Limb (tissue), 2 donors: ENCODE results near the gene SLC25A20.
A peak's percentile ranks its signal among the peaks of the same experiment; 100 is the strongest.
"Not testable (repeated sequence)": the region's sequence is repeated elsewhere in the genome, so short reads cannot be mapped to it uniquely, and the experiment has no call there.

ENCODE experiments used
- DNase-seq, 2 donors: peaks; one replicate each; pipeline ENCODE4 v3.0.0-alpha.2; 2016; ENCODE audit errors: extremely low spot score in 2 of 2

Gene SLC25A20

GRCh38 chr3:48847053-48847503, 51.6 kb downstream of the SLC25A20 start:
- peak; percentile 44 to 81 for DNase-seq

DNA sequence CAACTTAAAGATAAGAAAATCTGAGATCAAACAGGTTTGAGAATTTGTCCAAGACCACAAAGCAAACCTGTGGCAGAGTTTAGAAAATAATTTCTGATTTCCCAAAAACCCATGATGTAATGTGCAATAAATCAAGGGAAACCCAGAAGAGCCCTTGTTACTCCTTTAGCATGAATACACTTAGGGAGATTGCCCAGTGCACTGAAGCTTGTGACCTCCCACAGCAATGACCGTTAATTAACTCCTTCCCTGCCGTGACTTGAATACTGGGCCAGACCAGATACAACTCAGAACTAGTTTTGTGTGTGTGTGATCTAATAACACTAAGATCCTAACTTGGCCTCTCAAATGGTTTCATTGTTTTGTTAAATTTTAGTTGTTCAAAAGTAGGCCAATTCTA, 53.5 kb downstream of the SLC25A20 start:
- DNase-seq = no peak

GRCh38 chr3:48837163-48837562, 61.5 kb downstream of the SLC25A20 start:
- no peak for DNase-seq

DNA sequence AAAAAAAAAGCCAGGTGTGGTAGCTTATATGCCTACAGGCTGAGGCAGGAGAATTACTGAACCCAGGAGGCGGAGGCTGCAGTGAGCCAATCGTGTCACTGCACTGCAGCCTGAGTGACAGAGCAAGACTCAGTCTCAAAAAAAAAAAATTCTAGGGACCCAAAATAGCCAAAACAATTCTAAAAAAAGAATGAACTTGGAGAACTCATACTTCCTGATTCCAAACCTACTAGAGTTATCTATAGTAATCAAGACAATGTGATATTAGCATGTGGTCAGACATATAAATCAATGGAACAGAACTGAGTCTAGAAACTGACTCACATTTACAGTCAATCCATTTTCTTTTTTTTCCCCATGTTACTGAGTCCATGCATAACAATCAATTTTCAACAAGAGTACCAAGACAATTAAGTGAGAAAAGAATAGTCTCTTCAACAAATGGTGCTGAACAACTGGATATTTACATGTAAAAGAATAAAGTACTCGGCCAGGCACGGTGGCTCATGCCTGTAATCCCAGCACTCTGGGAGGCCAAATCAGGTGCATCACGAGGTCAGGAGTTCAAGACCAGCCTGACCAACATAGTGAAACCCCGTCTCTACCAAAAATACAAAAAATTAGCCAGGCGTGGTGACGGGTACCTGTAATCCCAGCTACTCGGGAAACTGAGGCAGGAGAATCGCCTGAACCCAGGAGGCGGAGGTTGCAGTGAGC, 62.9 kb downstream of the SLC25A20 start:
- no peak for DNase-seq

DNA sequence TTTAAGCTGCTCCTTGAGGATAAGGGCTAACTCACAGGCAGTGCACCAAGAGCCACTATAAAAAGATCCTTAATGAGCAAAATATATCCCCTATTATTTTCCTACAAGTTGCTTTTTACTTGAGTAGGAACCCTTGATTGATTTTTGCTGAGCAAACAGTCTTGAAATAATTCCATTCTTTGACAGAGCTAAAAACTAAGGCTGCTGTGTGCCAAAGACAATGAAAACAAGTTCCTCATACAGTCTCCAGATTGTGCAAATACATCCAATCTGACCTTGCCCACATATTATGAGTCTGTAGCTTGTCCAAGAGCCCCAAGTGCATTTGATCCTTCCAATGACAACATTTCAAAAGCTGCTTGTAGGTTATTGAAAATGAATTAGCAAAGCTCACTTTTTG, 66.0 kb downstream of the SLC25A20 start:
- DNase-seq = no peak

GRCh38 chr3:48830715-48831114, 68.0 kb downstream of the SLC25A20 start:
- DNase-seq = no peak

DNA sequence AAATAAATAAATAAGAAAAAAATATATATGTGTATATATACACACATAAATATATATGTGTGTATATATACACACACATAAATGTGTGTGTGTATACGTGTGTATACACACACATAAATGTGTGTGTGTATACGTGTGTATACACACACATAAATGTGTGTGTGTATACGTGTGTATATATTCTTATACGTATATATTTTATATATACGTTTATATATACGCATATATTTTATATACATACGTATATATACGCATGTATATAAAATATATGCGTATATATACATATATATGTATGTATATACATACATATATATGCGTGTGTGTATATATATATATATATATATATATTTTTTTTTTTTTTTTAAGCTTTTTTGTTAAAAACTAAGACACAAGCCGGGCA, 69.2 kb downstream of the SLC25A20 start:
- not testable (repeated sequence) for DNase-seq

DNA sequence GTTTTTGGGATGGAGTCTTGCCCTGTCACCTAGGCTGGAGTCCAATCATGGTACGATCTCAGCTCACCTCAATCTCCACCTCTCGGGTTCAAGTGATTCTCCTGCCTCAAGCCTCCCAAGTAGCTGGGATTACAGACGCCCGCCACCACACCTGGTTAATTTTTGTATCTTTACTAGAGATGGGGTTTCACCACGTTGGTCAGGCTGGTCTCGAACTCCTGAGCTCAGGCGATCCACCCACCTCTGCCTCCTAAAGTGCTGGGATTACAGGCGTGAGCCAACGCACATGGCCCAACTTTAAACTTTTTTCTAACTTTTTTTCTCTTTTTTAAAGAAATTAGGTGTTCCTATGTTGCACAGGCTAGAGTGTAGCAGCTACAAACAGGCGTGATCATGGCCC, 70.8 kb downstream of the SLC25A20 start:
- not testable (repeated sequence) for DNase-seq

DNA sequence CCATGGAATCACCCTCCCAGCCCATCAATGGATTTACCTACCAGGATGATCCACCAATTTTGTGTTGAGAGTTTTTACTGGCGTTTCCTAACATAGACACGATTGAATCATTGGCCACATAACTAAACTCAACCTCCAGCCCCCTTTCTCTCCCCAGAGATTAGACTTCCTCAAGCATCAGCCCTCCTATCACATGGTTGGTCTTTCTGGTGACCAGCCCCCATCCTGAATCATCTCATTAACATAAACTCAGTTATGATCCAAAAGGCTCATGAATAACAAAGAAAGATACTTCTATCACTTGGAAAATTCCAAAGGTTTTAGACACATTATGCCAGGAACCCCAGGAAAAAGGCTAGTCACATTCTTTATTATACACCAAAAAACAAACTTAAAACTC, 72.2 kb downstream of the SLC25A20 start:
- no peak for DNase-seq

- no peak for DNase-seq
These were observed 77.9 kb downstream of the SLC25A20 start for GRCh38 chr3:48820612-48821324.

GRCh38 chr3:48819234-48820221, 79.2 kb downstream of the SLC25A20 start:
- DNase-seq = no peak

DNA sequence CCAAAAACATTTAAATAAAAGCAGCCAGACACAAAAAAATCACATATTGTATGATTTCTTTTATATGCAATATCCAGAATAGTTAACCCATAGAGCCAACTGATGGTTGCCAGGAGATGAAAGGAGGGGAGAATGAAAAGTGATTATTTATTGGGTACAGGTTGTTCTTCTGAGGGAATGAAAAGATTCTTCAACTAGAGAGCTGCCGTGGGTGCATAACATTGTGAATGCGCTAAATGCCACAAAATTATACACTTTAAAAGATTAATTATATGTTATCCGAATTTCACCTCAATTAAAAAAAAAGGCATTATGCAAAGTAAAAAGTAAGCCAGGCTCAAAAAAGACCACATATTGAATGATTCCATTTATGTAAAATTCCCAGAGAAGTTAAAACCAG, 87.2 kb downstream of the SLC25A20 start:
- DNase-seq = no peak
